NCI-H1930 (cell line): ENCODE results near the gene ABCC2.
"Not testable (repeated sequence)": the region's sequence is repeated elsewhere in the genome, so short reads cannot be mapped to it uniquely, and the experiment has no call there.

Source experiments
- DNase-seq, 2 experiments: peaks; one replicate each; lab custom pipeline; 2025; lab: John Stamatoyannopoulos, UW

The ABCC2 gene

DNA sequence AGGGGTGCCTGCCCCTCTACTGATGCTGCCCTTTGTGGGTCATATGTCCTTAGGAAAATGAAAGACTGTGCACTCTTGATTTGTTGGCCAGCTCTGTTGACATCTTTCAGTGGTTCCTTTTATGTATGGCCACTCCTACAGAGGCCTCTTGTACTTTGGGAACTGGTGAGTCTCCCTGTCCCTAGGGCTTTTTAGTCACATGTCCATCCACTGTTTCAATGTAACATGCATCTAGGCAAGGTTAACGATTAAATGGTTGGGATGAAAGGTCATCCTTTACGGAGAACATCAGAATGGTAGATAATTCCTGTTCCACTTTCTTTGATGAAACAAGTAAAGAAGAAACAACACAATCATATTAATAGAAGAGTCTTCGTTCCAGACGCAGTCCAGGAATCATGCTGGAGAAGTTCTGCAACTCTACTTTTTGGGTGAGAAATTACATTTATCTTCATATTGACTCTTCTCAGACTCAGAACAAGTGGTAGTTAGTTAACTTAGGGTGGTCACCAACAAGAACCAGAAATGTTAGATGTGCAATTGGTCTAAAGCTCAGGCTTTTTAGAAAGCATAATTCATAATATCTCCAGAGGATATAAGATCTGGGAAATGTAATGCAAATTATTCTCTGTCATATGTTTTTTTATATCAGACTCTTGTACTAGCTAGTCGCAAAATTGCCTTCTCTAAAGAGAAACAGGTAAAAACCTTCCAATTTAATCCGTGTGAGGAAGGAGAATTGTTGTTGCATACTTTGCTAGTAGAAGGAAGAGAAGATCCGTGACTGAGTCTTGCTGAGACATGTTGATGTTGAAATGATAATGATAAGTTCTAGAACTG lies at the start of gene ABCC2:
Gene ABCC2 (plus strand): TSS at position 194 of the 840 bp plus-strand sequence. CDS start 205 bp downstream, at position 399.
- no peak for DNase-seq

DNA sequence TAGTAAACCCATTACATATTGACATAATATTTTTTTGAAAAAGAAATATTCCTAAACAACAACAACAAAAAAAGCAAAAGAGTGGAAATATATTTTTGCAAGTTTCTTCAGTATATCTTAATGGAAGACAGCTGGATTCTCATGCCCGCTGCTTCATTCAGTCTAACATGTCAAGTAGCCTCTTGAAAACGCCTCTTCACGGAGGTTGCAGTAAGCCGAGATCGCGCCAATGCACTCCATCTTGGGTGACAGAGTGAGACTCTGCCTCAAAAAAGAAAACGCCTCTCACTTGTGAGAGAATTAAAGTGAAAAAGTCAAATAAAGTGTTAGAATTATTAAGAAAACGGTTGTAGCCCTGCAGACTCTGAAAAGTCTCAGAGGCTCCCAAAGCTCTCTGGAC lies 49.1 kb upstream of the ABCC2 start:
- DNase-seq: no peak

DNA sequence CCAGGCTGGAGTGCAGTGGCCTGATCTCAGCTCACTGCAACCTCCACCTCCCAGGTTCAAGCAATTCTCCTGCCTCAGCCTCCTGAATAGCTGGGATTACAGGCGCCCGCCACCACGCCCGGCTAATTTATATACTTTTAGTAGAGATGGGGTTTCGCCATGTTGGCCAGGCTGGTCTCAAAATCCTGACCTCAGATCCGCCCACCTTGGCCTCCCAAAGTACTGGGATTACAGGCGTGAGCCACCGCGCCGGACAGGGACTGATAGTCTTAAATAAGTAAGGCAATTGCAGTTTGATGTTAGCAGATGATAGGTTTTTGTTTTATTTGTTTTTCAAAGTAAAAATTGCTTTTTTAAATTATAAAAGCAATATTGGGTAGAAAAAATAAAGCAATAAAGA lies 48.3 kb upstream of the ABCC2 start:
- not testable (repeated sequence) for DNase-seq

DNA sequence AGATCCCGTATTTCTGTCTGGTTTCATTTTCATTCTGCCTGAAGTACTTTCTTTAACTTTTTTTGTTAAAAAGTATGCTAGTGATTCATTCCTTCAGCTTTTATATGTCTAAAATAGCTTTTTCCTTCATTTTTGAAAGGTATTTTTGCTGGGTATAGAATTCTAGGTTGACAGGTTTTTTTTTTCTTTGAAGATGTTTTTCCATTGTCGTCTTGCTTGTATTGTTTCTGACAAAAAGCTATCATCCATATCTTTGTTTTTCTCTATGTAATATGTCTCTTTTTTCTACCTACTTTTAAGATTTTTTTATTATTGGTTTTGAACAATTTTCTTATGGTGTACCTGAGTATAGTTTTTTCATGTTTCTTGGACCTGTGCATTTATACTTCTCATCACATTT lies 42.2 kb upstream of the ABCC2 start:
- DNase-seq: no peak

DNA sequence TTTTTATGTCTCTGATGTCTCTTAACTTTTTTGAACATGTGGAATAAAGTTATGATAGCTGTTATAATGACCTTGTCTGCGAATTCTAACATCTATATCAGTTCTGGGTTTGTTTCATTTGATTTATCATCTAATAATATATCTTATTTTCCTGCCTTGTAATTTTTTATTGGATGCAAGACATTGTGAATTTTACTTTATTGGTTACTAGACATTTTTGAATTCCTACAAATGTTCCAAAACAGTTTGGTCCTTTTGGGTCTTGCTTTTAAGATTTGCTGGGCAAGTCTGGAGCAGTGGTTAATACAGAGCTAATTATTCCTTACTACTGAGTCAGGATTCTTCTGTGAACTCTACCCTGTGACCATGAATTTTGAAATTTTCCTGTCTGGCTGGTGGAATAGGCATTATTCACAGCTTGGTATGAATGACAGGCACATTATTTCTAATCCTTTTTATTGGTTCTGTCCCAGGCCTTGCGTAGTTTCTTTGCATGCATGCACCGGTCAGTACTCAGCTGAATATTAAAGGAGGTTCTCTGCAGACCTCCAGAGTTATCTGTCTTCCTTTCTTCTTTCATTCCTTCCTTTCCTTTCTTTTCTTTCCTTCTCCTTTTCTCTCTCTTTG lies 41.4 kb upstream of the ABCC2 start:
- DNase-seq: no peak

DNA sequence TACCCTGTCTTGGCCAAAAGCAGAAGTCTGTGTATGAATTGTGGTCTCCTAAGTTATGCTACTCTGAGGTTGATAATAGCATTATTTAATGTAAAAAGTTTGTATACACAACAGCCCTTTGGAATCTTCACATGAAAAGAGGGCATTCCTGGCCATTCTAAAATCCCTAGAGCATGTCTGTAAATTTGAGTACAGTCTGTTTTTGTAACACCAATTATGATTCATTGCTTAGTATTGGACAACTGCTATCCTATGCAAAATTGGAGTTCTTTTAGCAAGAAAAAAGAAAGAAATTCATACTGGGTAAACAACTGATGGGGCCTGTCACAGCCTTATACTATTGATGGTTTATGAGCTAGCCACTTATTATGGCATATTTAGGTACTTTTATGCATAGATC lies 40.2 kb upstream of the ABCC2 start:
- DNase-seq: no peak

DNA sequence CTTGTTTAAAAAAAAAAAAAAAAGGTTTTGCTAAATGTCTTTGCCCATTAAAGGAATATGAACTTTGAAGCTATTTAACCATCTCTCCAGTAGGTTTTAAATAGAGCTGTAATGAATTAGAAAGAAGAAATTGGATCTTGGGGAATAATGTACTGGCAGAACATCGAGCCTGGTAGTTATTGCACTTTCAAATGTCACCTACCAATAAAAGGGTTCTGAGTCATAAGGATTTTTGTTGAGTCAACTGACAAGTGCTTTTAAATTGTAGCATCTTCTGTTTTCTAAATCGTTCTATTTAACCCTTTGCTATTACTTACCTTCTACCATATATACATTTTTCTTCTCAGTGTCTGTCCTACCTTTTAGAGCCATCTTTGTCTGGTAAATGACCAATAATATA lies 39.7 kb upstream of the ABCC2 start:
- no peak for DNase-seq

DNA sequence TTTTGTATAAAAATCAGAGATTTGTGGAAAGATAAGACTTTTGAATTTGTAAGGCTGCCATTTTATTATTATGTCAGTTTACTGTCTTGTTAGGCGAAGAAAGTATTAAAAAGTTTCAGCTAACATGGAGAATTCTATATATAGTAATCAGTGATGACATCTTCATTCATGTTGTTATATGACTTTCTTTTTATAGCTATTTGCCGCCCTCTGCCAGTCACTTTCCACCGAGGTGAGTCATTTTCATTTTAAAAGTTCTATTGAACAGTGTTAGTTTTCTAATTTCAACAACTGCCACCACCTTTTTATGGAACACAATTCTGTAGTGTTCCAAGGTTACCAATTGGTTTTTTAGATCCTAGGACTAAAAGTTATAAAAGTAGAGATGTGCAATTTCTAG lies 38.6 kb upstream of the ABCC2 start:
- no peak for DNase-seq

DNA sequence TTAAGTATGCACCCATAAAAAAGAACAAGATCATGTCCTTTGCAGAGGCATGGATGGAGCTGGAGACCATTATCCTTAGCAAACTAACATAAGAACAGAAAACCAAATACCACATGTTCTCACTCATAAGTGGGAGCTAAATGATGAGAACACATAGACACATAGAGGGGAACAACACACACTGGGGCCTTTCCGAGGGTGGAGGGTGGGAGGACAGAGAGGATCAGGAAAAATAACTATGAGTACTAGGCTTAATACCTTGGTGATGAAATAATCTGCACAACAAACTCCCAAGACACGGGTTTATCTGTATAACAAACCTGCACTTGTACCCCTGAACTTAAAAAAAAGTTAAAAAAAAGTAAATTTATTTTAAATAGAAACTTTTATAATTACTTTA lies 36.3 kb upstream of the ABCC2 start:
- not testable (repeated sequence) for DNase-seq

DNA sequence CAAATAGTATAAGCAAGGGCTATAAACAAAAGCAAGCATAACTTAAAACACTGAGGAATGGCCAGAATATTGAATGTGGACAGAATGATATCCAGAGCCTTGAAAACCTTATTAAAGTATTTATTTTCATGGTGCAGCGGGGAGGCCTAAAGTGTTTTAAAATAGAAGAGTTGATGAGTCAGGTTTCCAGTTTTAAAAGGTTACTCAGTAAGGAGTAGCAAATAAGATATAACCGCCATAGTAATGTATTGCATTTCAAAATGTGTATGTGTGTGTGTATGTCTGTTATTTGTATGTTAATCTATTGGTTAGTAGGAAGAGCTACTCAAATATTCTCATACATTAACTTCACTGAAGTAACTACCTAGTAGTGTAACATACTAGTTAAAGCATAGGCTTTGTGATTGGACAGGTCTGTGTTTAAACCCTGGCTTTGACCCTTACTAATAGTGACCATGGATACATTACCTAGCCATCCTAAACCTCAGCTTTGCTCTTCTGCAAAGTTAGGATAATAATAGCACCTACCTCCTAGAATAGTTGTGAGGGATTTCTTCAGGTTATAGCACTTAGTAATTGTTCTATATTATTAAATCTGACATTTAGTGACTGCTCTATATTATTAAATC lies 33.5 kb upstream of the ABCC2 start:
- DNase-seq: no peak

DNA sequence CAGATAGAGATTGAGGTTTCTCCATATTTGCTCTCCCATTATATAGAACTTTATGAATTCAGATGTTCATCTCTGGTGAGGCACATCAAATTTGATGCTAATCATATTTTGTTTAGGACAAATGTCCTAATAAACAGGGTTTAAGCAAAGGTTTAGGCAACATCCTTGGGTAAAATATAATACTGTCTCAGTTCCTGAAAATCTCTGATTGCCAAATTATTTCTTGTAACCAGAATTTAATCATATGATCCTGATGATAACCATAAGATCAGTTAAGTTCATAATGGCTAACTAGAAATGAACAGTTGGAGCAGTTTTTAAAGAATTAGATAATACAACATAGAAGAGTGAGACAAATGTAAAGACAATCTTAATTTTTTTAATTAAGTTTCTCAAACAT lies 31.8 kb upstream of the ABCC2 start:
- no peak for DNase-seq

DNA sequence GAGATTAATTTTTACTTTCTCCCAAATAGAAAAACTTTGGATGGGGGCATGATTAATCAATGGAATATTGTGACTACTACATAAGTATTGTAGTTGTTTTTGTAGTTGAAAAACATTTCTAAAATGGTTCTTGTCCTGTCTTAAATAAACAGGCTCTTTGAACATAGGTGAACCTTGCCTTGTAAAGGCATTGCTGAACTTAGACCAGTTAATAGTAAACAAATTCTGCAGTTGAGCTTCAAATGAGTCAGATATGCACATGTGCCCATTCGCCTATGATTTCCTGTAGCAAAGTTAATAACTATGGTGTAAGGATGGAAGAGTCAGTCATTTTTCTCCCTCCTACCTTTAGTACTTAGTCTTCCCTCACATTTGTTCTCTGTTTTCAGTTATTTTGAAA lies 27.8 kb upstream of the ABCC2 start:
- DNase-seq: no peak

DNA sequence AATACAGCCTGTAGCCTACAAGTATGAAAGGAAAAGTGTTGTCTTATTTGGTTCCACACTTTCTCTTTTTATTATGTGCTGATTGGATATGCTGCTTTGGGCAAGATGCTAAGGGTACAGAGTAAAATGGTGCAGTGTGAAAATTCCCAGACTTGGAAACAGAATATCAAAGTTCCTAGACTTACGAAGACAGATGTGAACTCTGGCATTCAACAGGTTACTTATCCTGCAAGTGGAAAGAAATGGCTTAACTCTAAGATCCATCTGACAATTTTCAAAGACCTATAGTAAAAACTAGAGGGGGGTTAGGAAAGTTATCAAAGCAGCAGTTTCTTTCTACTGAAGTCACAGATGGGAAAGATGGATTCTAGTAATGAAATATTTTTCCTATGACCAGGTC lies 26.3 kb upstream of the ABCC2 start:
- DNase-seq: no peak

DNA sequence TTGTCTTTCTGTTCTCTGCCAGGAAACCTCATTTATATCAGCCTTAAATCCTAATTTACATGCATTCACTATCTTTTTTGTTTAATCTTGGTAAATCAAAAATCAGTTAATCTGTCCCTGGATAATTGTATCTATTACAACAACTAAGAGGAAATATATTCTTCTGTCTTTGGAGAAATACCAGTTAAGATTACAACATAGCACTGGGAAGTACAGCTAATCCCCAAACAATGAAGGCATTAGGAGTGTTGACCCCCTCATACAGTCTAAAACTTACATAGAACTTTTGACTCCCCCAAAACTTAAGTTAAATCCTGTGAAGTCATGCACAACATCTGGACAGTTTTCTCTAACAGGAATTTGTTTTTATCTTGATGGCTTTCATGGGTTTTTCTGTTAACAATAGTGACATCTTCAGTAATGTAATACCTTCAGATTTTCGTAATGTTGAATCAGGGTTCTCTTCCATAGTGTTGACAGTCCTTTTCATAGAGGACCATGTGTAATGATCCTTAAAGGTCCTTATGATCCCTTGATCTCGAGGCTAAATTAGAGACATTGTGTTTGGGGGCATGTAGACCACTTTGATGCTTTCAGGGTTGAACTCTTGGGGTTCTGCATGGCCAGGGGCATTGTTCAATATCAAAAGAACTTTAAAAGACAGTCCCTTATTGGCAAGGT lies 24.1 kb upstream of the ABCC2 start:
- DNase-seq: no peak

DNA sequence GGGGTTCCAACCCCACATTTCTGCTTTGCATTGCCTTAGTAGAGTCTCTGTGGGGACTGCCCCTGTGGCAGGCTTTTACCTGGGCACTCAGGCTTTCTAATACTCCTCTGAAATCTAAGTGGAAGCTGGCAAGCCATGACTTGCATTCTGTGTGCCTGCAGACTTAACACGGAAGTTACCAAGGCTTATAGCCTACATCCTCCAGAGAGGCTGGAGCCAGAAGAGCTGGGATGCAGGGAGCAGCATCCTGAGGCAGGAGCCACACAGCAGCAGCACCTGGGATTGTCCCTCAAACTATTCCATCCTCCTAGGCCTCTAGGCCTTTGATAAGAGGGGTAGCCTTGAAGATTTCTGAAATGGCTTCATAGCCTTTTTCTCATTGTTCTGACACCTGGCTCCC lies 22.1 kb upstream of the ABCC2 start:
- no peak for DNase-seq

DNA sequence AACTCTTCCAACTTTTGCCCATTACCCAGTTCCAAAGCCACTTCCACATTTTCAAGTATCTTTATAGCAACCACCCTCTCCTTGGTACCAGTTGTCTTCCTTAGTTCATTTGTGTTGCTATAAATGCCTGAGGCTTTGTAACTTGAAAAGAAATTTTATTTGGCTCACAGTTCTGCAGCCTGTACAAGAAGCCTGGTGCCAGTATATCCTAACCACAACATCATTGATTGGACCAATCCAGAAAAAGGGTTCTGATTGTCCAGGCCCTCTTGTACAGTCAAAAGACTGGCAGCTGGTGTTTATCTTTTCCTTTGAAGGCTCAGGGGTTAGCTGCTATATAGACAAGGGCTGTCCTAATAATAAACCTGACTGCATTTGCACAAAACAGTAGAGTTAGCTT lies 21.1 kb upstream of the ABCC2 start:
- no peak for DNase-seq

DNA sequence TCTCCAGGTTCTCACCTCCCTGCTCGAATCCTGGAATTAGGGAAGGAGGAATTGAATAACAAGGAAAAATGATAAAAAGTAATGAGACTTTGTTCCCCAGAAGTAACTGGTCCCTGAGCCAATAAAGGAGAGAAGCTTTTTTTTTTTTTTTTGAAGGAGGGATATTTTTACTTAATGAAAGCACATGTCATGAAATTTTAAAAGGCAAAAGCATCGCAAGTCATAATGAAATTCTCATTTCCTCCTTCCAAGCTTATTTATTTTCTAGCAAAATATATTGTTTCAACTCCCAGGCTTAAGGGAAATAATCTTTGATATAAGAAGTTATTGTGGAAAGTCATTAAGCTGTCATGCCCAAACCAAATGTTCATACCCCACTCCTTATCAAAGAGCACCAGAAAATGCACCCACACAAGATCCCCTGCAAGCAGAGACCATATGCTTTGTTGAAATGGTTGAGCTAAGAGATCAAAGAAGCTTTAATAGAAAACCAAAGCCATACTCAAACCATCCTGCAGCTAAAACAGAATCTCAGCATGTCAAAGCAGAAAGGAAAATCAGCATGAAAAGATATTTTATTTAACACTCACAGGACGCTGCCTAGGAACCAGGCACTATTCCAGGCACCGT lies 16.7 kb upstream of the ABCC2 start:
- DNase-seq: no peak

DNA sequence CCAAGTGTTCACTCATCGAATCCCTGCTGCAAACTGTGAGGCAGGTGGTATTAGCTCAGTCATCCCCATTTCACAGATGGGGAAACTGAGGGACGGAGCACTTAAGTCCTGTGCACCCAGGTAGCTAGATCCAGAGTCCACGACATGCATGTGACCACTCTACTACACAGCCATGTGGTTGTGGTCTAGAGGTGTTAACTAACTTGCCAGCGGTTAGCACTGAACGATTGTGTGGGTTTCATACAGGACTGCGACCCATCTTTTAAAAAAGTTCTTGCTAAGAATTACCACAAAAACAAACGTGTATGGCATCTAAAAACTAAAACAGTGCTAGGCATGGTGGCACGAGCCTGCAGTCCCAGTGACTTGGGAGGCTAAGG lies 16.1 kb upstream of the ABCC2 start:
- no peak for DNase-seq

DNA sequence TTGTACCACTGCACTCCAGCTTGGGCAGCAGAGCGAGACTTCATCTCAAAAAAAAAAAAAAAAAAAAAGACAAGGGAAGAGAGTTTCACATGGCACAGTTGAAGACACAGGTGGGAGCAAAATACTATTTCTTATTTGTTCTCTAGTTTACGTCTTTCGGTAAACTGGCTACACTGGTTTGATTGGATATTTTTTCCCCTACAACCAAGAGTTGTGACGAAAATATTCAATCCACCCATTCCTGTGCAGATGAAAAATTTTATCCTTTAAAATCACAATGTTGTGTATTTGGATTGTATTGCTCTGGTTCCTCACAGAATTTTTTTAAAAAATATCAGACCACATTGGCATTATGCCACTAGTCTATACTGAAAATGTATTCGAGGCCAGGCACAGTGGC lies 14.5 kb upstream of the ABCC2 start:
- DNase-seq: no peak

DNA sequence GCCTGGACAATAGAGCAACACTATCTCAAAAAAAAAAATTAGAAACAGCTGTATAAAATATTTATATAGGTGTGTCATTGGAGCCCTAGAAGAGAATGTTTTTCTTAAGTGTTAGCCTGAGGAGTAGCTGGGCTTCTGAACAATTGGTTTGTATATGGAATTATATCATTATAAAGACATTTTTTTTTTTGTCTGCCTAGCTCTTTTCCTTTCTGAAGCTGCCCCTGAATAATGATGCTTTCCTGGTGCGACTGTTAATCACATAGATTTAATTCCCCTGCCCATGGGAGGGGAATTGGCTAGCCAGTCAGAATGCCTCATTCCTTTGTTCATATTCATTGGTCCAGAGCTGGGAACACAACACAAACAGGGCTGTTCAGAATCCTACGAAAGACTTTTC lies 13.9 kb upstream of the ABCC2 start:
- no peak for DNase-seq

DNA sequence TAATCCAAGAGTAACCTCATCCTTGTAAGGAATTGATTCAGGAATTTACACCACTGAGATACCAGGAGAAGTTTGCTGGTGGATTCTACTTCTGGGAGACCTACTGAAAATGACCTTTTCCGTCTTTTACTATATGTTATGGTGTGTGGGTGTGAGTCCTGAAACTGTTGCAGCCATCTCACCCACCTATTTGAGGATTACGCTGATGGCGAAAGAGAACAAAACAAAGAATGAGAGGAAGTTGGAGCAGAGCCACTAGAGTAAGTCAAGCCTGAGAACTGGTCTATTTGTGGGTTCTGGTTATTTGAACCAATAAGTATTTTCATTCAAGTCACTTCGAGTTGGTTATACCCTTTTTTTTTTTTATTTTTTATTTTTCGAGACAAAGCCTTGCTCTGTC lies 12.7 kb upstream of the ABCC2 start:
- no peak for DNase-seq

DNA sequence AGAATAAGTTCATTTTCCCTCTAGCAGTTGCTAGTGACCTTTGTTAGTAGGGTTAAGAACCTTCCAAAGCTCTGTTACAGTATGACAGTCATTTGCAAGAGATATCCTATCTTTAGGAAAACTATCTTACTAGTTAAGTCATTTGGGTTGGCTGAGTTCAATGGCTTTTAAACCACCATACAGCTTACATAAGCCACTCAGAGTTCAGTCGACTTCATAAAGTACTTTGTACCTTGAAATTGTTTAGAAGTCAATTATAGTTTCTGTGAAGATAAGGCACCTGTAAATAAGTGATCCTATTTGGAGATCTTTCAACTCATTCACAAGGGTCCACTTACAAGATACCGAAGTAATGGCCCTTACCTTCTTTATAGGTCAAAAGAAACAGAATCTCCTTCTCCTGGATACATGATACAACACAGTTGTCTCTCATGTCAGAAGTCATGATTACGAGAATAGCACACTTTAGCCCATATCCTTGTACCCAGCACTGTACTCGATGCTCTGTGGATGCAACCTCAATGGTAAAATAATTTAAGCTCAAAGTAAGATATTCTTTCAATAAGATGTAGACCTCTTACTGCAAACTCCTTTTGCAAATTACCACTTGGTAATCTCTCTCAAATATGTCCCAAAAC lies 11.9 kb upstream of the ABCC2 start:
- DNase-seq: no peak
